C1 segment of cervical spinal cord (tissue), 14 donors: Measurements from ENCODE around the gene CGB8.
A peak's percentile ranks its signal among the peaks of the same experiment; 100 is the strongest.
"Not testable (repeated sequence)": the region's sequence is repeated elsewhere in the genome, so short reads cannot be mapped to it uniquely, and the experiment has no call there.

ENCODE experiments used
- DNase-seq, 14 donors: peaks; one replicate each; lab custom pipeline; 2025; lab: John Stamatoyannopoulos, UW

The CGB8 gene

DNA sequence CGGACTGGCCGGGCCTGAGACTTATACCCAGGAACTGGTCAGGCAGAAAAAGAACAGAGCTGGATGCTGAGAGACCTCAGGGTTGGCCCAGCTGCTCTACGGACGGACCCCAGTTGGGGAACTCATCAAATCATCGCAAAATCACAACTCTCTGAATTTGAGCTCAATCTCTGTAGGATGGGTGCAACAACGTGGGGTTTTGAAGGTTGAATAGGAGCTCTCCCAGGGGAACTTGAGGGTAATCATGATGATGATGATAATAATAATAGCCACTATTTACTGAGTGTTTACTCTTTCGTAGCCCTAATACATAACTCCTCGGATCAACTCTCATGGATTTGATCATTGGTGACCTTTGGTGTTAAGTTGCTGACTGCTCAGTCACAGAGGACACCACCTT is 18.6 kb downstream of the CGB8 start:
- not testable (repeated sequence) for DNase-seq

DNA sequence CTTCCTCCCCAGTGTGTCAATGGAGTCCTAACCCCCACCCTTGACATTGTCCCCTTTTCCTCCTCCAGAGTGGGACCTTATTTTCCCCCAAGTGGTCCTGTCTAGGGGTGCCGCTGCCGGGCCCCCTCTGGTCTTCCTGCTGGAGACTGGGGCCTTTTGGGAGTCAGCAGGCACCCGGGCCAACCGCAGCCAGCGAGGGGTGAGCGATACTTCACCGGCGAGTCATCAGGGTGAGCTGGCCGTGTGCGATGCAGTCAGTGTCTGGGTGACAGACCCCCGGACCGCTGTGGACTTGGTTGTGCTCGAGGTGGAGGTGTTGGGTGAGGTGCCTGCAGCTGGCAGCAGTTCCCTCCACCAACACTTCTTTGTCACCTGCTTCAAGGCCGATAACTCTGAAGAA is 19.2 kb downstream of the CGB8 start:
- not testable (repeated sequence) for DNase-seq

DNA sequence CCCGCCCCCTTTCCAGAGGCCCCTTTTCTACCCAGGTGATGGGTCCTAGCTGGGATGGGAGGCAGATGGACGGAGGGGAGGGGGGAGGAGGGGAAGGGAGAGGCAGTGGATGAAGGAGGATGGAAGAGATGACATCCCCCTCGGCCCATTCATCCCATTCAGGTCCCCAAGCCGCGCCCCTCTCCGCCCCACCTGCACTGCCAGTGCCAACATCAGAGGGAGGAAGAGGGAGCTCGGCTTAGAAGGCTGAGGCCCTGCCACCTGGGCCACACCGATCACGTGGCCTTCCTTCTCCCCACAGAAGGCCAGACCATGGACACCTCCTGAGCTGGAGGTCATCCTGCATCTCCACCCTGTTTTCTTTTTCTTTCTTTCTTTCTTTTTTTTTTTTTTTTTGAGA is 20.2 kb downstream of the CGB8 start:
- not testable (repeated sequence) for DNase-seq

DNA sequence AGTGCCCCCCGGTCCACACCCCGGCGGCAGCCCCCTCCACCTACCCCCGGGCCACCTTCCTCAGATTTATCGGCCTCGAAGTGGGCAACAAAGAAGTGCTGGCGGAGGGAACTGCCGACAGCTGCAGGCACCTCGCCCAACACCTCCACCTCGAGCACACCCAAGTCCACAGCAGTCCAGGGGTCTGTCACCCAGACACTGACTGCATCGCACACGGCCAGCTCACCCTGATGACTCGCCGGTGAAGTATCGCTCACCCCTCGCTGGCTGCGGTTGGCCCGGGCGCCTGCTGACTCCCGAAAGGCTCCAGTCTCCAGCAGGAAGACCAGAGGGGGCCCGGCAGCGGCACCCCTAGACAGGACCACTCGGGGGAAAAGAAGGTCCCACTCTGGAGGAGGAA is 23.3 kb downstream of the CGB8 start:
- DNase-seq, result not testable (repeated sequence)

DNA sequence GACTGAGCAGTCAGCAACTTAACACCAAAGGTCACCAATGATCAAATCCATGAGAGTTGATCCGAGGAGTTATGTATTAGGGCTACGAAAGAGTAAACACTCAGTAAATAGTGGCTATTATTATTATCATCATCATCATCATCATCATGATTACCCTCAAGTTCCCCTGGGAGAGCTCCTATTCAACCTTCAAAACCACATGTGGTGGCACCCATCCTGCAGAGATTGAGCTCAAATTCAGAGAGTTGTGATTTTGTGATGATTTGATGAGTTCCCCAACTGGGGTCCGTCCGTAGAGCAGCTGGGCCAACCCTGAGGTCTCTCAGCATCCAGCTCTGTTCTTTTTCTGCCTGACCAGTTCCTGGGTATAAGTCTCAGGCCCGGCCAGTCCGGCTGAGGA is 23.8 kb downstream of the CGB8 start:
- DNase-seq, result not testable (repeated sequence)

DNA sequence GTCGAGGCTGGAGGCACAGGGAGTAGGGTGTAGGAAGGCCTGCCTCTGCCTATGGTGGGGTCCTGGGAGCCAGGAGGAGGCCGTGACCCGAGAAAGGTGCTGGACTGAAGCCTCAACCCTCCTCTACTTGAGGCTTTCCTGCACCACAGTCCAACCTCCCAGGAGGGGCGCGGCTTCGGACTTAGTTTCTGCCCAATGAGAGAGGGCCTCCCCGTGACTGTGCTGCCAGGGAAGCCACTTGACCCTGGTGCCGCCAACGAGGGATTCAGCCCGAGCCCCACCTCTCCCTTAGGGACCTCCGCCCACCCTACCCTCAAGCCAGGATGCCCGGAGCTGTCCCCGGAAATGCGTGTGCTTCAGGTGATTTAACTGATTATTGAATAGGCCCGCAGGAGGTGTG is 24.7 kb downstream of the CGB8 start, which contains the start of gene CGB3:
TSS of gene CGB3 (minus strand) at position 101 of the 400 bp plus-strand sequence. CDS start 362 bp downstream, outside the sequence.
- not testable (repeated sequence) for DNase-seq

DNA sequence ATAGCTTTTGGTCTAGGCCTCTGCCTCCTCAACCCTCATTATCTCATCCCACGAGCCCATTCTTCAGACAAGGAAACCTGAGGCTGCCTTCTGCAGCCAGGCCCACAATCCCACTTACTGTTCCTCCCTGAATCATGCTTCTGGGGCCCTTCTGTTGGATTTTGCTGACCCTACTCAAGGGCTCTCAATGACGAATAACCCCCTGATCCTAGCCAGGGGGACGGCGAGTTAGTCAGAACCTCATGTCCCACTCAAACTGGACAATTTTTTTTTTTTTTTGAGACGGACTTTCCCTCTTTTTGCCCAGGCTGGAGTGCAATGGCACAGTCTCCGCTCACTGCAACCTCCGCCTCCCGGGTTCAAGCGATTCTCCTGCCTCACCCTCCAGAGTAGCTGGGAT is 26.8 kb downstream of the CGB8 start:
- no peak for DNase-seq

DNA sequence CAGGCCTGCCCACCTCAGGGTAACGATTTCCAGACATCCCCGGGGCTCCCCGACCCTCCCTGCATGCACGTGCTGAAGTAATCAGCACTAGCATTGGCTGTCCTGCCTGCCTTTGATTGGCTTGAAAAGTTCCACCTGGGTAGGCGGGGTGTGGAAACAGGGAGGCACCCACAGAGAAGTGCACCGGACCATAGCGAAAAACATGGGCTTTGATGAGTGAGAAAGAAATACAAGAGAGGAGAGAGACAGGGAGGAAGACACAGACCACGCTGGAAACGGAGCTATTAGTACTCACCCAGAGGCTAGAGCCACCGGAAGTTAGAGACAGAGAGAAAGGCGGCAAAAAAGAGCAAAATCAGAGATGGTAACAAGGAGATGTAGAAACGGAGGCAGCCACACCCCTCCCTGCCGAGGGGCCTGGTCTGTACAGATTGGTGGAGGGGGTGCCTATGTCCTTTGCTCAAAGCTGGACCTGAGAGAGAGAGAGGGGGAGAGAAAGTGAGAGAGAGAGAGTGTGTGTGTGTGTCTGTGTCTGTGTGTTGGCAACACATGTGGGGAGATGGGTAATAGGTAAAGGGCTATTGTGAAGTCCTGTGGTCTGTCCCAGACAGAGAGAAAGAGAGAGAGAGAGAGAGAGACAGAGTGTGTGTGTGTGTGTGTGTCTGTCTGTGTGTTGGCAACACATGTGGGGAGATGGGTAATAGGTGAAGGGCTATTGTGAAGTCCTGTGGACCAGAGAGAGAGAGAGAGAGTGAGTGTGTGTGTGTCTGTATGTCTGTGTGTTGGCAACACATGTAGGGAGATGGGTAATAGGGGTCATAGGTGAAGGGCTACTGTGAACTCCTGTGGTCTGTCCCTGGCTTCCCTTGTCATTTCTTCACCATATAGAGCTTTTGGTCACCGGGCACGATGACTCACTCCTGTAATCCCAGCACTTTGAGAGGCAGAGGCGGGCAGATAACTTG is 27.7 kb downstream of the CGB8 start:
- no peak for DNase-seq

DNA sequence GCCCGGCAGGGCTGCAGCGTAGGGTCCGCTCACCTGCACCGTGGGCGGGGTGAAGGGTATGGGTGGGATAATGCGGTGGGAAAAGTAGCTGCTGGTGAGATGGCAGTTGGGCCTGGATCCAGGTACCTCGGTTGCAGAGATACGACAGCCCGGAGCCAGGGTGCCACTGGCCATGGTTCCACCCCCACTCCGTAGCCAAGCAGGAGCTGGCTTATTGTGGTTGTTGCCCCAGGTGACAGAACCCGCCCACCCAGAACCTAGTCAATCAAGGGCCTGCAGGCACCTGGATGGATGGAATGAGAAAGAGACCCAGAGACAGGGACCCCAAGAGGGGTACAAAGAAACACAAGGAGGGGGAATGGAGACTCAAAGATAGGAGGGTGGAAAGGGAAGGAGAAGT is 28.6 kb downstream of the CGB8 start:
- no peak for DNase-seq

DNA sequence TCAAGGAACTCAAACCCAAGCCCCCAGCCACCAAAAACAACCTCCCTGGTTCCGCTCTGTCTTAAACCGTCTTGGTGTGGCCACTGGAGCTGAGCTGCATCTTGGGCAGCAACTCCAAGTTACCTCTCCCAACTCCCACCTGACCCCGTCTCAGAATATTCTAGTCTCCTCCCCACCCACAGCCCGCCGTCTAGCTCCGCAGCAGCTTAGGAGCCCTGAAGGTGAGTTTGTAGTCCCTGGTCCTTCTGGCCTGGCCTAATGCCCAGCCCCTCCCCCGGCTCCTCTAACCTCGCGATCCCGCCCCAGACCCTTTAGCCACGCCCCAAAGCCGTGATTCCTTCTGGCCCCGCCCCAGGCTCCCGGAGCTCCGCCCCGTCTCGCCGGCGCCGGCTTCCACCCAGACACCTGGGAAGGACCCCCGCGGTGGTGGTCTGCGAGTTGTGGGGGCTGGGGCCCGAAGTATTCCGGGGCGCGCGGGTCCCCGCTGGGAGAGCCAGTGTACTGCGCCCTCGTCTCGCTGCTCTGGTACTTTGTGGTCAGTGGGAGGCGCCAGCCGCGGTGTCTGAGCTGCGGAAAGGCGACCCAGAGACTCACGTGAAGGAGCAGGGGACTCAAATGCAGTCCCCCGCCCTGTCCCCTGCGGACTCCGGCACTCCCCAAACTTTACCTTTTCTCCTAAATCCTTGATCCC is 29.5 kb downstream of the CGB8 start:
- DNase-seq, result peak in 4 of 14 donors; percentile 7 to 32 (median 16)

DNA sequence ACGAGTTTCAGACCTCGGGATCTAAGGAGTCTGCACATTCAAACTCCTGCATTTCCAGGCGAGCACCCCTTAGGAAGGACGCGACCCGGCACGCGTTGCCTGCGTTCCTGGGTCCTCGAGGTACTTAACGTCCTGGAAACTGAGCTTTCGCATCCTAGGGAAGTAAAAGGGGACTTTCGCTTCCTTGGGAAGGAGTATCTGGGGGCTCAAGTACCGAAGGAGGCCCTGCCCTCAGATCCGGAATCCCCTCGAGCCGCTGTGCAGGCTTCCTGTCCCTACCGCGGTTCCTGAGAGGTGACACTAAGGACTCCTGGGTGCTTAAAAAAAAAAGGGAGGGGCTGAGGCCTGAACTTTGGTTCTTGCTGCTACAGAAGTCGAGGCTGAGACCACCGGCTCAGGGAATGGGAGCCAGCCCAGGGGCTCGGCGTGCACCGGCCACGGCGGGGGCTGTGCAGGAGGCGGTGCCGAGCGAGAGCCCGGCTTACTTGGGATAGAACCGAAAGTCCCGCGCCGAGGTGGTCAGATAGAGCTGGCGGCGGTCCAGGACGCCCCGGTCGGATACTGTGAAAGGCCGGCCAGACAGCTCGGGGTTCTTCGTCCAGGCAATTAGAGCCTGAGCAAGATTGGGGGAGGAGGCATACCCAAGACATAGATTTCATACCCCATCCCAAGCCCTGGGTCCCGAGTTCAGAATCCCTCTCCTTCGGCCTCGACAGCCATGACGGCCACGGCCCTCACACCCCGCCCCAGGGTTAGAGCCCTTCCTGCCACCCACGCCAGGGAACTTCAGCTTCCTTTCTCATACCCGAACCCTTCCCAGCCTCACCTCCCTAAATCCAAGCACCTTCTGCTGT is 30.3 kb downstream of the CGB8 start:
- DNase-seq, result not testable (repeated sequence)

DNA sequence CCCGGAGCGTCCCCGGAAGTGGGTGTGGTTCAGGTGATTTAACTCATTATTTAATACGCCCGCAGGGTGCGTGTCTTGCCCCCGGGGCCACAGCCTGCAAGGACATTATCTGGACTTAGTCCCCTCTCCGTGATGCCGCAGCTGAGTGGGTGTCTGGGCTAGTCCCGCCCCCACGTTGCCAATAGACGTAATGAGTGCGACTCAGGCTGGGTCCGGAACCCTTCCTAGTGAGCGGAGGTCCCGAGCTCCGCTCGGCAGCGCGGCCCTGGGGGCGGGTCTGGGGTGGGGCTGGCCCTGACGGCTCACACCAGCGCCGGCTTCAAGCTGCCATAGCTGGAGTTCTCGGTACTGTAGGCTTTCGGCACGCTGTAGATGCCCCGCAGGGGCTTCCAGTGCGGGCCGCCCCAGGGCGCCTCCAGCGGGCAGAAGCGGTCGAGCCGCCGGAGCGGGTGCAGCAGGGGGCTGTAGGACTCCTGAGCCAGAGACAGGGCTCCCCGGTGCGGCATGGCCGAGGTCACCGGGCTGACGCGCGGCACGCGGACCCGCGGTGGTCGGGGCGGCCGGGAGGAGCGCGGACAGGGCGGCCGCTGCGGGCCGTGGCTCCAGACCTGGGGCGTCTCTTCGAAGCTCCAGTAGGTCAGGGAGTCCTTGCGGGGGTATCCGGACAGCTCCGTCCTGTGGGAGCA is 31.1 kb downstream of the CGB8 start:
- peak in 1 of 14 donors; percentile 31 for DNase-seq

DNA sequence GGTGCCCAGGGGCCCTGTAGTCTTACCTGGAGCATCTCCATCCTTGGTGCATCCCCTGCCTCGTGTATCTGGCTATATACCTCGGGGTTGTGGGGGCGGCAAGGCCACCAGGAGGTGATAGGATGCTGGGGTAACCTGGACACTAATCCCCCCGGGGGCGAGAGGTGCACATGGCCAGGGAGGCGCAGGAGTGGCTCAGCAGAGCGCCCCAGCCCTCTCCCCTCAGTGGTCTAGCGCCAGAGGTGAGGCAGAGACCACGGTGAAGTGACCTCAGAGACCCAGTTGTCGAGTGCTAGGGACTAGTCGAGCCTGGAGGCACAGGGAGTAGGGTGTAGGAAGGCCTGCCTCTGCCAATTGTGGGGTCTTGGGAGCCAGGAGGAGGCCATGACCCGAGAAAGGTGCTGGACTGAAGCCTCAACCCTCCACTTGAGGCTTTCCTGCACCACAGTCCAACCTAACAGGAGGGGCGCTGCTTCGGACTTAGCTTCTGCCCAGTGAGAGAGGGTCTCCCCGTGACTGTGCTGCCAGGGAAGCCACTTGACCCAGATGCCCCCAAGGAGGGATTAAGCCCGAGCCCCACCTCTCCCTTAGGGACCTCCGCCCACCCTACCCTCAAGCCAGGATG is 31.8 kb downstream of the CGB8 start, which contains the start of gene LHB:
TSS of gene LHB (minus strand) at position 51 of the 625 bp plus-strand sequence. CDS start at position 41, 10 bp downstream.
- DNase-seq, result no peak

DNA sequence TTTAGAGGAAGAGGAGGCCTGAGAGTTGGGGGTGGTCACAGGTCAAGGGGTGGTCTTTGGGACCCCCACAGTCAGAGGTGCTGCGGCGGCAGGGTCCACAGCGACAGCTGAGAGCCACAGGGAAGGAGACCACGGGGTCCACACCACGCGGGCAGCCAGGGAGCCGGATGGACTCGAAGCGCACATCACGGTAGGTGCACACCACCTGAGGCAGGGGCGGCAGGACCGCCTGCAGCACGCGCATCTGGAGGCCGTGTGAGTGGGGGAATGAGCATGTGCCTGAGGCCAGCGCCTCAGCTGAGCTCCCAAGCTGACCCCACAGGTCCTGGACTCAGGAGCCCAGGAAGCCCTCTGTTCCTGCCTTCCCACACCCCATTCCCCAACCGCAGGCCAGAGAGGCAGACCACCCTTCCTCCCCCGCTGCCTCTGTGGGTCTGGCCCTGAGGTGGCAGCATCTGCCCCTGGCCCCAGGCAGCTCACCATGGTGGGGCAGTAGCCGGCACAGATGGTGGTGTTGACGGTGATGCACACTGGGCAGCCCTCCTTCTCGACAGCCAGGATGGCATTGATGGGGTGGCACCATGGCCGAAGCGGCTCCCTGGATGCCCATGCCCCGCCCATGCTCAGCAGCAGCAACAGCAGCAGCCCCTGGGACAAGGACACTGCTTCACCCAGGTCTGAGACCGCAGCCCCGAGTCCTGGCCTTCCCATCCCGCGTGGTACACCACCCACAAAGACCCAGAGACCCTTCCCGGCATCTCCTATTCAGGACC is 32.7 kb downstream of the CGB8 start:
- DNase-seq, result no peak

DNA sequence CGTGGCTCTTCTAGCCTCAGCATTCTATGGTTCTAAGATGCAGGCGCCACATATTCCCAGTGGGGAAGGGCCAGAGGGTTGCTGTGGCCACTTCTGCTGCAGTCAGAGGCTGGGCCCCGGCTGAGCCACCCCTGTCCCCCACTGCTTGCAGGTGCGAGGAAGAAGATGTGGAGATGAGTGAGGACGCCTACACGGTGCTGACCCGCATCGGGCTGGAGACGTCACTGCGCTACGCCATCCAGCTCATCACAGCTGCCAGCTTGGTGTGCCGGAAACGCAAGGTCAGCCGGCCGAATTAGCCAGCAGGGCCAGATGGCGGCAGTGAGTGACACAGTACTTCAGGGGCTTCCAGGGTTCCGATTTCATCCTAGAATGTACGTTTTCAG is 34.0 kb downstream of the CGB8 start:
- DNase-seq, result no peak

DNA sequence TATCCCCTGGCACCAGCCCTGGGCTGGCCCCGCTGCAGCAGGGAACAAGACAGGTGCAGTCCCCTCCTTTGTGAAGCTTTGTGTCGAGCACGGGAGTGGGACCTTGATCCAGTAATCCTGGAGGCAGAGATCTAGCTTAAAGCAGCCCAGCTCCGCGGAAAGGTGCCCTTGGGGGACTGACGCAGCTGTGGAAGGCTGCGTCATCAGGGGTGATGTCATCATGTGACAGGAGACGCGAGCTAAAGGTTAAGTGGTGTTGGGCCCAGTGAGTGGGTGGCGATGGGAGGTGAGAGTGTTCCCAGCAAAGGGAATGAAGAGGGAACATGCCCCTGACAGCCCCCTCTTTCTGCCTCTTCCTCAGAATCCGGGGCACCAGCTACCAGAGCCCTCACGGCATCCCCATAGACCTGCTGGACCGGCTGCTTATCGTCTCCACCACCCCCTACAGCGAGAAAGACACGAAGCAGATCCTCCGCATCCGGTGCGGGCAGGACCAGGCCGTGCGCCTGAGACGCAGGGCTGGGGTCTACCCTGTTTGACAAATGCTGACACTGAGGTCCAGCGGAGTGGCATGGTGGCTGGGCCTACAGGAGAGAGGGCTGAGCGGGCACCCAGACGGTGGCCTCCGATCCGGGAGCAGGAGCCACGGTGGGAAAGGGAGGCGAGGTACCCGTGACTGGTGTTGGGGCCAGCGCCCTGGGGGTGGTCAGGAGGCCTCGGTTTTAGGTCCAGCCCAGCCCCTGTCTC is 34.6 kb downstream of the CGB8 start:
- DNase-seq, result no peak

DNA sequence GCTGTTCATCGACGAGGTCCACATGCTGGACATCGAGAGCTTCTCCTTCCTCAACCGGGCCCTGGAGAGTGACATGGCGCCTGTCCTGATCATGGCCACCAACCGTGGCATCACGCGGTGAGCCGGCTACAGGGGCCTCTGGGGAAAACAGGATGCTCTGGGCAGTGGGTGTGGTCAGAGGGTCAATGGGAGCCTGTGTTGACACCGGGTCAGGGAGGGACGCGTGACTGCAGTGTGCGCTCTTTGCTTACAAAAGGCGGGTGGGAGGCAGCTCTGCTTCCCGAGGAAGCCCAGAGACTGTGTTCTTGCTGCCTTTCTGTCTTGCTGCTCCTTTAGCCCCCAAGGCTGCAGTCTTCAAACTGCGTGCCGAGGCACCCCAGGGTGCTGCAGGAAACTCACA is 37.7 kb downstream of the CGB8 start:
- no peak for DNase-seq

DNA sequence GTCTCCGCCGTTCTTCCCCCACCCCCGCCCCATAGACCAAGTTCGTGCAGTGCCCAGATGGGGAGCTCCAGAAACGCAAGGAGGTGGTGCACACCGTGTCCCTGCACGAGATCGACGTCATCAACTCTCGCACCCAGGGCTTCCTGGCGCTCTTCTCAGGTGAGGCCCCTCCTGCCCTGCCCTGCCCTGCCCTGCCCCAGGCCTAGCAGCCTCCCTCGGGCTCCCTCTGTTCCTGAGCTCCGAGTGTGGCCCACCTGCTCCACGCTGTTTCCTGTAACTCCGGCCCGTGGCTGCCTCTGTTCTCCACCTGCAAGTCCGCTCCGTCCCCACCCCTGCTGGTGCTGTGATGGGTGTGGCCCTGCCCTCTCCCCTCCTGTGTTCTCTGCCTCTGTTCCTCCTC is 38.5 kb downstream of the CGB8 start:
- no peak for DNase-seq

DNA sequence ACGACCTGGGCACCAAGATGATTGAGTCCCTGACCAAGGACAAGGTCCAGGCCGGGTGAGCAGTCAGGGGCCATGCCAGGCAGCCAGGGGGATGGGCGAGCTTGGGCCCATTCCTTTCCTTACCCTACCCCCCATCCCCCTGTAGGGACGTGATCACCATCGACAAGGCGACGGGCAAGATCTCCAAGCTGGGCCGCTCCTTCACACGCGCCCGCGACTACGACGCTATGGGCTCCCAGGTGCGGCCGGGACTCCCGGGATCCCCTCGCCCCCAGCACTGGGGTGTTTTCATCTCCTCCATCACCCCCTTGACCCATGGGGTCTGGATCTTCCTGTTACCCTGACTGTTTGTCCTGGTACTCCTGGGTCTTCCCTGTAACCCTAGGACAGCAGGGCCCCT is 39.1 kb downstream of the CGB8 start:
- no peak for DNase-seq
